ENCODE results near the gene WDTC1.
A peak's percentile ranks its signal among the peaks of the same experiment; 100 is the strongest.

GRCh38 chr1:27322569-27323240, 88.3 kb downstream of the WDTC1 start:
- TF ChIP-seq CTCF (IDR thresholded peaks at IDR 0.05) (no peak), POLR2A (IDR thresholded peaks at IDR 0.05) (peak in 1 of 3 donors; percentile 17)

All from body of pancreas (tissue), 4 donors.